HG02938 (cell line): Measurements from ENCODE around the gene TAAR6.
A peak's percentile ranks its signal among the peaks of the same experiment; 100 is the strongest.
"Not testable (repeated sequence)": the region's sequence is repeated elsewhere in the genome, so short reads cannot be mapped to it uniquely, and the experiment has no call there.

Experiments used
- ATAC-seq: cut with Tn5 transposase; IDR thresholded peaks from one replicate; pipeline ENCODE4 v1.9.1; 2021; ENCODE audit warnings: mild to moderate bottlenecking, moderate library complexity; ENCODE audit not compliant: unreplicated experiment

Gene TAAR6

DNA sequence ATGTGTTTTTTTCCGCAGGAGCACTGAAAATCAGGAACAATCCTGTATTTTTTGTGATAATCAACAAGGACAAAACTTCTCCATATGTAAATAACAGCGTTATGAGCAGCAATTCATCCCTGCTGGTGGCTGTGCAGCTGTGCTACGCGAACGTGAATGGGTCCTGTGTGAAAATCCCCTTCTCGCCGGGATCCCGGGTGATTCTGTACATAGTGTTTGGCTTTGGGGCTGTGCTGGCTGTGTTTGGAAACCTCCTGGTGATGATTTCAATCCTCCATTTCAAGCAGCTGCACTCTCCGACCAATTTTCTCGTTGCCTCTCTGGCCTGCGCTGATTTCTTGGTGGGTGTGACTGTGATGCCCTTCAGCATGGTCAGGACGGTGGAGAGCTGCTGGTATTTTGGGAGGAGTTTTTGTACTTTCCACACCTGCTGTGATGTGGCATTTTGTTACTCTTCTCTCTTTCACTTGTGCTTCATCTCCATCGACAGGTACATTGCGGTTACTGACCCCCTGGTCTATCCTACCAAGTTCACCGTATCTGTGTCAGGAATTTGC, at the start of gene TAAR6:
Gene TAAR6 (plus strand): TSS at position 102 of the 557 bp plus-strand sequence. CDS start 0 bp downstream, at position 102.
- ATAC-seq: no peak

GRCh38 chr6:132520953-132521352, 49.2 kb upstream of the TAAR6 start:
- ATAC-seq: no peak

GRCh38 chr6:132524646-132525045, 45.5 kb upstream of the TAAR6 start:
- ATAC-seq: no peak

GRCh38 chr6:132525866-132526265, 44.3 kb upstream of the TAAR6 start:
- ATAC-seq: no peak

GRCh38 chr6:132526461-132526860, 43.7 kb upstream of the TAAR6 start:
- no peak for ATAC-seq

DNA sequence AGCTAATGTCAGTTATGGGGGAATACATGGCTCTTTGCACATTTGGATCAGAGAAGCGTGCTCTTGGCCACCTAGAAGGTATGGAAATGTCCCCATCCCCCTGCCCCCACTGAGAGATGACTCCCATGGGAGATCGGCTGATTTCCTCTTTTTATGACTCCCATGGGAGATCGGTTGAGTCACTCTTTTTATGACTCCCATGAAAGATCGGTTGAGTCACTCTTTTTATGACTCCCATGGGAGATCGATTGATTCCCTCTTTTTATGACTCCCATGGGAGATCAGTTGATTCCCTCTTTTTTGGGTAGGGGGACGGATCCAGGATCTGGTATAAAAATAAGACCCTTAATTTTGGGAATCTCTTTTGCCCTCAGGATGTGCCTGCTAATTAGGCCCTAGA, 42.3 kb upstream of the TAAR6 start:
- ATAC-seq: no peak

DNA sequence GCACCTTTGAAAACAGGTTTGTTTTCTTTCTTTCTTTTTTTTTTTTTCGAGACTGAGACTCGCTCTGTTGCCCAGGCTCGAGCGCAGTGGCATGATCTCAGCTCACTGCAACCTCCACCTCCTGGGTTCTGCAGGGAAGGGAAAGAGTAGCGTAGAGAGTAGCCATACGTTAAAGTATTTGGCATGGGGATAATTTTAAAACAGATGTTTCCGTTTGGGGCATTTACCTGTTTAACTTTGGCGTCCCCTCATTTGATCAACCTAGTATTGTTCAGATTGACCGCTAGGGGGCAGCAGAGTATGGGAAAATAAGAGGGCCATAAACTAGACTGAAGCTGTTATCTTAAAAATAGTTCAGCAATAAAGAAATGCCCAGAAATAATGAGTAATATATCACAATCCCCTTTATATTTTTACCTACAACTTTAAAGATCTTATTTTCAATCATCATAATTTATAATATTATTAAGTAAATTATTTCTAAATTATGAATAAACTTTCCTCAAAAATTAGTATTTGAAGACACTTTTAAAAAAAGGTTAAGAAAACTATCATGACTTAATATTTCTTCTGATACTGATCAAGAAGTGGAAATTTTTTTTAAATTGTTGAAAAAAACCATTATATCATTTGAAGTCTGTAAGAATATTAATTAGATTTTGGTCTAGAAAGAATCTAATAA, 39.7 kb upstream of the TAAR6 start:
- peak; percentile 93 for ATAC-seq

- not testable (repeated sequence) for ATAC-seq
Measured at GRCh38 chr6:132534546-132534945, 35.6 kb upstream of the TAAR6 start.

DNA sequence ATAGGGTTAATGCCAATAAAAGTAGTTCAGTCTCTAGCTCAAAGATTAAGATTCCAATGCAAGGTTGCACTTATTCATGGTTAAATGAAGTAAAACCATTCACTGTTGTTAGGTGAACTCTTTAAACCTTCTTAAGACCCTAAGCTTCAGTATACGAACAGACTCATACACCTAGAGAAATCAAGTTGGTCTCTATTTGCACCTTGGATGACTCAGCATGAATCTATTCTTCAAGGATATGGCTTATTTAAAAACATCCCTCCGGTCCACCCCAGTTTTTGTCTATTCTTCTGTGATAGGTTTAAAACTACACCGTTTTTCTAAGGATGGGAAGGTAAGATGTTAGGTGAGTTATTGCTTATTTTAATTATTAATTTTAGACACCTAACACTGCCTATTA, 33.0 kb upstream of the TAAR6 start:
- no peak for ATAC-seq

GRCh38 chr6:132537977-132538376, 32.1 kb upstream of the TAAR6 start, which contains the start of gene TAAR9:
TAAR9 (plus strand) TSS chr6:132538277; CDS start chr6:132538290, 13 bp downstream.
- ATAC-seq: no peak

- ATAC-seq: no peak
Measured at GRCh38 chr6:132544826-132545225, 25.3 kb upstream of the TAAR6 start.

DNA sequence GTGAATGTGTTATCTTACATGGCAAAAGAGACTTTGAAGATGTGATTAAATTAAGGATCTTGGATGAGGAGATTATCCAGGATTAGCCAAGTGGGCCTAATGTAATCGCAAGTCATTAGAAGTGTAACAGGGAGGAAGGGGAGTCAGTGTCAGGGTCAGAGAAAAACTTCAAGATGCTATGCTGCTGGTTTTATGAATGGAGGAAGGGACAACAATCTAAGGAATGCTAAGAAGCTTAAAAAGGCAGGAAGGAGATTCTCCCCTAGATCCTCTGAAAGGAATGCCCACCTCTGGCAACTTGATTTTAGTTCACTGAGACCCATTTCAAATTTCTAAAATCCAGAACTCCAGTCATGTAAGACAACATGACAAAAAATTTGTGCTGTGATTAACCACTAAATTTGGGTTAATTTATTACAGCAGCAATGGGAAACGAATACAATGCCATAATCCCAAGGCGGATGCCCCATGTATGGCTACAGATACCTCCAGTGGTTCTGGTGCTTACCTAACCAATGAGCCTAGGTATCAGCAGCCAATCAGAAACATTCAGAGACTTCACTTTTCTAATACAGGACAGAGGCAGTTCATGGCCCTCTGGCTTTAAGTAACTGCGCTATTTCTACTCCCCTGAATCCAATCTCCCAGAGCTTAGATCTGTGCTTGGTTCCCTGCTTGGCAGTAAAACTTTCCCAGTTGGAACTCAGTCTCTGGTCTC, 21.2 kb upstream of the TAAR6 start:
- no peak for ATAC-seq

- ATAC-seq: no peak
Measured at GRCh38 chr6:132551214-132551613, 18.9 kb upstream of the TAAR6 start.

DNA sequence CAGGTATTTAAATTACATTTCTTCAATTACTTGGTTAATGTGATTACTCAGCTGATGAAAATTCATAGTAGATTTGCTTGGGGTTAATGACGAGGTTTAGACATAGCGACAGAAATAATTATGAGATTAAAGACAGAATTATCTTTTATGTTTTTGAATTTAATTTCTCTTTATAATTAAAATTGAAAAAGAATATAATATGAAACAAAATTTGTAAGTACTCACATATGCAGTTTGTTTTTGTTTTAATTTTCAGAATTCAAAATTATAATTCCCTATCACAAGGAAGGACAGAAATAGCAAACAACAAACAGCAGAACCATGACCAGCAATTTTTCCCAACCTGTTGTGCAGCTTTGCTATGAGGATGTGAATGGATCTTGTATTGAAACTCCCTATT, 17.8 kb upstream of the TAAR6 start, which contains the start of gene TAAR8:
Gene TAAR8 (plus strand): TSS at position 301 of the 400 bp plus-strand sequence. CDS start 21 bp downstream, at position 322.
- no peak for ATAC-seq

GRCh38 chr6:132560087-132560486, 10.0 kb upstream of the TAAR6 start:
- not testable (repeated sequence) for ATAC-seq

DNA sequence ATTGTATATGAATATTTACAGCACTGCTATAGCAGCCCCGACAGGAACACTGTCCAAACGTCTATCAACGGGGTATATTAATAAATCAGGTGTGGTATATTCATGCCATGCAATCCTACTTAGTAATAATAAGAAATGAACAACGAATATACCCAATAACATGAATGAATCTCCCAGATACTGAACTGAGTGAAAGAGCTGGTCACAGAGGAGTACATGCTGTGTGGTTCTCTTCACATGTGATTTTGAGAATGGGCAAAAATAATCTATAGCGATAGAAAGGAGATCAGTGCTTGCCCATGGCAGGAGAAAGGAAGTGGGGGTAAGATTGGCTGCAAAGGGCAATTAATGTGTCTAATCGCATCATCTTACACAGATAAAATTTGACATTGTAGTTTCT, 3.7 kb upstream of the TAAR6 start:
- no peak for ATAC-seq

DNA sequence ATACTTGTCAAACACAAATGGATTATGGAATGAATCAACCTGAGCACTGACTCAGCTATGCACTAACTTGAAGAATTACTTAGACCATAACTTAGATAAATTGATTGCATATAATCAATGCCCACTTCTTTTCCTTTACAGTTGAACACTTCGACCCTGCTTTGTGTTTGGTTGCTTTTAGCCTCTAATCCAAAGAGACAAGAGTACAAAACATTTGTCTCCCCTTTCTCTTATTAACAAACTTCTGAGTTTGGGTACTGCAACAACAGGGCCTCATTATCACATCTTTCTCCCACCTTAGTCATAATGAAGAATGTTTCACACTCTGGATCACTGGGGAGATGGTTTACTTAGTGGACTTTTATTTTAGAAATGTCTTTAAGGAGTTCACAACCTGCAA, 2.6 kb upstream of the TAAR6 start:
- ATAC-seq: no peak

- no peak for ATAC-seq
Measured at GRCh38 chr6:132568611-132569010, 1.5 kb upstream of the TAAR6 start.

DNA sequence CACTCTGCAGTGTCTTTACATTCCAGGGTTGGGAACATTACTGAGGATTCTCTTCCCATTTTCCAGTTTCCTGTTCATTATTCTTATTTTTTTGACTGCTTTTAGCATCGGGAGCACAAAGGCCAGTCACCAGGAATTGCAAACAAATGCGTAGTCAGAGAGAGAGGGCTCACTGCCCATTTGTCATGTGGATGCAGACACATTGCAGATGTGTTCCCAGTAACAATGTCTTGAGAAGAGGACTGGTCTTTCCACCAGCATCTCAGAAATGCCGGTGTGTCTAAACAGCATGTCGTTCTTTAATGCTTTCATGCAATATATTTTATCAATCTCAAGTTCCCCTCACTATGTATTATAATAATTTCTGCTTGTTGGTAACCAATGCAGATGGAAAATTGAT, 952 bp upstream of the TAAR6 start:
- ATAC-seq: no peak

DNA sequence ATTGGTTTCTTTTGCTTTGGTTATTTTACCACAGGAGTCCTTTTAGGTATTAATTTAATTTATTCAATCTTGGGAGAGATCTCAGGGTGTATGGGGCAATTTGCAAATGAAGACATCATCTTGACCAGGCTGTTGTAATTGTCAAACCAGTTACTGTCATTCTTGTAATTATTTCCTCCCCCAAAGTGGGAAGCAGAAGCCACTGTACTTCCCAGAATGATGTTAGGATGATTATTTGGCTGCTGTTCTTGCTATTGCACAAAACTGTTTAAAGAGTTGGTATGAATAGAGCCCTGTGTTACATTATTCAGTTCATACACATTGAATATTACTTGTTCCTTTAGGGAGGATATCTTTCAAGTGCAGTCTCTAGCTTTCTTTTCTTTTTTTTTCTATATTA, 1.7 kb downstream of the TAAR6 start:
- ATAC-seq: no peak

GRCh38 chr6:132584698-132585097, 14.6 kb downstream of the TAAR6 start:
- no peak for ATAC-seq

DNA sequence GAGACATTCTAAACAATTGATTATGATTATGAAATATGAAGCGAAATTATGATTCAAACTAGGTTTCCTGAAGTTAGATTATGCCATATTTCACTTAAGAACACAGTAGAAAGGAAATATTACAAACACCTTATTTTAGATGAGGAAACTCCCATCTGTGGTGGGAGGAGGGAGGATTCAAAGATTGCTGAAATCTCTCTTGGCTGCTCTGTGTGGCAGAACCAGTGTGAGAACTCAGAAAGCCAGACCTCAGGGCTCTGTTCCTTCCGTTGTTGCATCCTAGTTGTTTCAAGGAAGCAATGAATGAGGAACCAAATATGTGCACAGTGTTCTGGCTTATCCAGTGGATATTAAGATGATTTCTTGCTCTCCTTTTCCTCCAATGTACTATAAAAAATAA, 17.3 kb downstream of the TAAR6 start:
- ATAC-seq: no peak
